Bone marrow (tissue), 2 donors: Measurements from ENCODE around the gene TIMM17B.
A peak's percentile ranks its signal among the peaks of the same experiment; 100 is the strongest.

Experiments used
- DNase-seq, 2 donors: peaks; one replicate each; lab custom pipeline; 2025; lab: John Stamatoyannopoulos, UW

TIMM17B gene

GRCh38 chrX:48918643-48919340 lies 21.2 kb upstream of the TIMM17B start, which contains the start of gene PIM2:
Gene PIM2 (minus strand): TSS chrX:48919024. CDS start chrX:48918834, 190 bp downstream.
- peak; percentile 59 to 91 for DNase-seq

GRCh38 chrX:48918301-48918642 lies 20.7 kb upstream of the TIMM17B start:
- no peak for DNase-seq

- peak; percentile 56 to 81 for DNase-seq
Observed at GRCh38 chrX:48917139-48918001, 19.8 kb upstream of the TIMM17B start.

GRCh38 chrX:48914593-48915493 lies 17.3 kb upstream of the TIMM17B start:
- no peak for DNase-seq

DNA sequence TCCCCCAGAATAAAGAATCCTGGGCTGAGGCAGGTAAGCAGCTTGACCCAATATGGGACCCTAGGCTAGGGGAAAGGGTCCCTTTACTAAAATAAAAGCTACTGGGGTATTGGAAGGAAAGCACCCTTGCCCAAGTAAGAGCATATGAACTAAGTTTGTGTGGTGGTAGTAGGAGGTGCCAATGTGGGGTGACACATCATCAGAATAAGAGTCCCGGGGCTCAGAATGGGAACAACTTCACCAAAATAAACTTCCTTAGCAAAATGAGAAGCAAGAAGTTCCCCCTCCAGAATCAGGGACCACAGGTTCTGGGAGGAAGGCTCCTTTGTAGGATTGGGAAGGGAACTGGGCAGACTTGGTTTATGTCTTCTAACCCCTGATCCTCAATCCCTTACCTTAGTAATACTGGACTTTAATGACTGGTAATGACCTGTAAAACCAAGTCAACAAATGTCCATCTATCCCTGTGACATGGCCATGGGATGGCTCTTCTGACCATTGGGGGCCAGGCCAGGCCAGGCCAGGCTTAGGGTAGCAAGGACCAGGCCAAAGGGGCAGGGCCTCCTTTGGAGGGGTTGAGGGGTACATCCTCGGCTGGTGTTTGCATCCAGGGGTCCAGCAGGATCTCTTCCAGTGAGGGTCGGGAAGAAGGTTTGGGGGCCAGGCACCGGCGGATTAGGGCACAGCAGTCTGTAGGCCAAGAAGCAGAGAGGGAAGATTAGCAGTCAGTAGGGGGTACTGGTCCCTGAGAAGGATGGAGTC lies 16.2 kb upstream of the TIMM17B start:
- DNase-seq, result no peak

- DNase-seq, result peak; percentile 47 to 62
Observed at GRCh38 chrX:48911412-48912182, 14.0 kb upstream of the TIMM17B start, which contains the start of gene SLC35A2. Gene SLC35A2 (minus strand): TSS chrX:48911646. CDS start chrX:48911636, 10 bp downstream.

DNA sequence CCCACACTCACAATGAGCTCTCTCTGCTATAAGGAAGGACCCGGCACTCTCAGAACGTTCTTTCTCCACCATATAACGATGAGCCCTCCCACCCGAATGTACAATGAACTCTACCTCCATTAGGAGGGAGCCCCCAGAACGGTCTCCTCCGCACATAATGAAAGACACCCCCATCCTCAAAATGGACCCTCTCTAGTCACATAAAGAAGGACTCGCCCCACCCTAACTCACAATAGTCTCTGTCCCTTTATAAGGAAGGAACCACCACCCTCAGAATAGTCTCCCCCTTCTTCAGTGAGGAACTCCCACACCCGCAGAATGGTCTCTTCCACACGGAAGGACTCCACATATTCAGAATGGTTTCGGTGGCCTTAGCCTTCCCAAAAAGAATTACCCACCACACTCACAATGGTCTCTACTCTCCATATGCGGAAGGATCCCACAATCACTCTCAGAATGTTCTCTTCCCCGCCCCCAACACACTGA lies 13.4 kb upstream of the TIMM17B start:
- no peak for DNase-seq

DNA sequence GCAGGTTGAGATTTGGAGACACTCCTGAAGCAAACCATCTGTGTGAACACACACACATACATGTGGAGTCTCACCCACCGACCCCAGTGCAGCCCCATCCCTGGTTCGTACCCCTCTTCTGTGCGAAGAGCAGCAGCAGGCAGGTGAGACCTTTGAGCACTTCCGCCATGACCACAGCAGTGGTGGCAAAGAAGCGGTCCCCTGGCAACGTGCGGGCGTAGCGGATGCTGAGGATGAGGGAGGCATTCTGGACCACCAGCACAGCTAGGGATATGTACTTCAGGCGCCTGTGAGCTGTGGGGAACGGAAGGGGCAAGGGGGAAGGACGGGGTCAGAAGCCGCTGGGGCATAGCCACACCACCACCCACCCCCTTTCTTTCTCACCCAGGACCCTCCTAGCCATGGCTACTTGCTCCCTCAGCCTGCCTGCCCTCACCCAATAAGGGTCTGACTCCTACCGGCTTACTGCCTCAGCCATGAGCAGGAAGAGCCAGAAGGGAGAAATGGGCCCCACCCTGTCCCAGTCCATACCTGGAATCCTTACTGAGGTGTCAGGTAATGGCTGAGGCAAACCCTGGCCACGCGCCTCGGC lies 12.2 kb upstream of the TIMM17B start:
- no peak for DNase-seq

GRCh38 chrX:48908600-48908999 lies 11.0 kb upstream of the TIMM17B start:
- DNase-seq, result no peak

- DNase-seq, result no peak
Observed at GRCh38 chrX:48905090-48905790, 7.7 kb upstream of the TIMM17B start.

DNA sequence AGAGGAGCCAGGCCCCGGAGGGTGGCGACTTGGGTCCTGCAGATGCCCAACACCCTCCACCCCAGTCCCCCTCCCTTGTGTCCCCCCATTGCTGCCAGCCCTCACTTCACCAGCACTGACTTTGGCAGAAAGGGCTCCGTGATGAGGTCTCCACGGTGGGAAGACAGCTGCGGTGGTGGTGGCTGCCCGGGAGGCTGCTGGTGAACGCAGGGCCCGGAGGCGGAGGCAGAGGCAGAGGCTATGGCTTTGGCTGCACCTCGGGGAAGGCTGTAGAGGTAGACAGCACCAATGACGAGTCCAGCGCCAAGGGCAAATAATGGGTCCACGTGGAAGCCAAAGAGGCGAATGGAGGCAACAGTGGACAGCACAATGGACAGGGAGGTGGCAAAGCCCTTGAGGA lies 7.1 kb upstream of the TIMM17B start:
- no peak for DNase-seq

DNA sequence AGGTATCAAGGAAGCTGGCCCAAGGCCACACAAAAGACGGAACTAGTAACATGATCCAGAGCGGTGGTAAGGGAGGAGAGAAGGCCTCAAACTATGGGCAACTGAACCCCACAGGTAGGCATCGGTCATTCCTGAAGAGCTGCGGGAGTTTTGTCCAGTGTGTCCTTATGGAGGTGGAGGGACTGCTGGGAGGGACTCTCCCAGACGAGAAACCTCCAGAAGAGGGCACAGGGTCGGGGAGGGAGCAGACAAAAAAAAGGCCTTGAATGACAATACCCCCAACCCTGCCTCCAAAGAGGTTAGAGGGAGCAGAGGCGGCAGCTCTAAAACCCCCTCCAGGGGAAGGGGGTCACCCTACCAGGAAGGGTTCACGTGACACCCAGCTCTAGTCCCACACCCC lies 6.6 kb upstream of the TIMM17B start:
- no peak for DNase-seq

DNA sequence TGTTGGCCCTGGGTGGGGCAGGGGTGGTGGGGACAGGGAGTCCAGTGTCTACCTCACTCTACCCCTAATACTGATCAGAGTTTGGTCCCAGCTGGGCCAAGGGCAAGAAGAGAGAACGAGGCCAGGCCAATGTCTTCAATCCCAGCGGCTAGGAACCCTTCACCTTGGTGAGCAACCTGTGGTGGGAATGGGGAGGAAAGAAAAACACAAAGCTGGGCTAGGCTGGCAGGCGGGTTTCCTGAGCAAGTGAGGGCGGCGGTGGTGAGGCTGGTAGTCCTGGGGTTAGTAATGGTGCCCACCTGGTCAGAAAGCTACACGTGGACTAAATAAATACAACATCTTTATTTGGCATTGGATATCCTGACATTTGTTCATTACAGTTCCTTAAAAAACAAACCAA lies 5.7 kb upstream of the TIMM17B start:
- no peak for DNase-seq

- no peak for DNase-seq
Observed at GRCh38 chrX:48902776-48903175, 5.2 kb upstream of the TIMM17B start.

DNA sequence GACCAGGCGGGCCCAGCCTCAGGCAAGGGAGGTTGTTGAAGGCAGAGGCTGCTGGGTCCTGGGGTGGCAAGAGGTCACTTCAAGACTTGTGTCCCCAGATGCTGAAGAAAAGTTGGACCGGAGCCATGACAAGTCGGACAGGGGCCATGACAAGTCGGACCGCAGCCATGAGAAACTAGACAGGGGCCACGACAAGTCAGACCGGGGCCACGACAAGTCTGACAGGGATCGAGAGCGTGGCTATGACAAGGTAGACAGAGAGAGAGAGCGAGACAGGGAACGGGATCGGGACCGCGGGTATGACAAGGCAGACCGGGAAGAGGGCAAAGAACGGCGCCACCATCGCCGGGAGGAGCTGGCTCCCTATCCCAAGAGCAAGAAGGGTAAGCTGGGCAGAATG lies 4.6 kb upstream of the TIMM17B start:
- no peak for DNase-seq

- no peak for DNase-seq
Observed at GRCh38 chrX:48901069-48901468, 3.5 kb upstream of the TIMM17B start.

GRCh38 chrX:48899078-48899410 lies 1.5 kb upstream of the TIMM17B start:
- DNase-seq, result no peak

- DNase-seq, result peak; percentile 10 to 43
Observed at GRCh38 chrX:48897157-48897624, 377 bp downstream of the TIMM17B start.

DNA sequence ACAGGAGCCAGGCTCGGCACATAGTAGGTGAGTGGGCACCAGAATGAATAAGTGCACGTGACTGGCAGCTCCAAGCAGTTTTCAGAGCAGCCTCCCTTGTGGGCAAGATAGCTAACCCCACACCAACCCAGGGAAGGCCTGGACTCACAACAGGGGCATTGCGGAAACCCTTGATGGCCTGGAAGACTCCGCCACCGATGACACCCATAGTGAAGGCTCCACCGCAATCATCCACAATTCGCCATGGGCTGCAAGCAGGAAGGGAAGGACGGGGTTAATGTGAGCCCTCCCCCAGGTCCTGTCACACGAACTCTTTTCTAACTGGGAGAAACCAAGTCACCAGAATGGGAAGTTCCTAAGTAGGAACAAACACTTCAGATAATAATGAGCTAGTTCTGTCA lies 957 bp downstream of the TIMM17B start:
- no peak for DNase-seq
